SK-N-SH (cell line): ENCODE measurements around the gene SRGAP1. TPM values are rescaled to one million over a fixed set of nuclear protein-coding genes. Genes with fewer than 3 reads are reported as not detected.
A peak's percentile ranks its signal among the peaks of the same experiment; 100 is the strongest.

Experiments
- CTCF ChIA-PET: fragments of 300-600, 350-600 bp; formaldehyde crosslinking; extraction: SDS; loops from one replicate; lab custom pipeline; 2021; lab: Yijun Ruan, JAX
- POLR2A ChIA-PET: fragments of 350-600 bp; sonication (Branson Sonifier 250); formaldehyde crosslinking; extraction: SDS; loops from one replicate; lab custom pipeline; 2020; ENCODE audit warnings: antibody characterized with exemption, inconsistent platforms; lab: Yijun Ruan, JAX
- DNase-seq: peaks from one replicate; pipeline ENCODE4 v3.0.0; 2012
- H2AFZ ChIP-seq: fragments of 200-600 bp; sonication (generic); 2 replicates; pipeline ENCODE4 v1.8.1; 2016; ENCODE audit warnings: antibody characterized with exemption, mild to moderate bottlenecking, low read depth
- H3F3A ChIP-seq: fragments of 200-600 bp; sonication (generic); replicated peaks from 2 replicates; pipeline ENCODE3; 2016; ENCODE audit warnings: antibody characterized with exemption, mild to moderate bottlenecking; ENCODE audit not compliant: insufficient read depth
- H3K27ac ChIP-seq, 2 experiments: fragments of 200-500 bp in 1 of 2; fragments of 200-600 bp in 1 of 2; sonication (Bioruptor generic) in 1 of 2; sonication (generic), shearing (Covaris generic) in 1 of 2; 2 replicates each; pipeline versions ENCODE4 v1.5.1 to v1.6.1; 2014 to 2016; ENCODE audit warnings: low read depth in 2 of 2, inconsistent platforms in 1 of 2, low read length in 1 of 2, mild to moderate bottlenecking in 1 of 2, mixed read lengths in 1 of 2
- H3K27me3 ChIP-seq: fragments of 200-600 bp; sonication (generic), shearing (Covaris generic); 2 replicates; pipeline ENCODE4 v1.6.1; 2016; ENCODE audit warnings: mixed run types; ENCODE audit not compliant: insufficient read depth
- H3K36me3 ChIP-seq, 2 experiments: fragments of 200-500 bp in 1 of 2; fragments of 200-600 bp in 1 of 2; sonication (Bioruptor generic) in 1 of 2; sonication (generic) in 1 of 2; replicated peaks in 1 of 2; 2 replicates each; pipeline versions ENCODE3 to v1.5.1; 2014 to 2016; ENCODE audit warnings: low read length in 1 of 2, mild to moderate bottlenecking in 1 of 2; ENCODE audit not compliant: insufficient read depth in 2 of 2, control insufficient read depth in 1 of 2
- H3K4me1 ChIP-seq, 2 experiments: fragments of 200-500 bp in 1 of 2; fragments of 200-600 bp in 1 of 2; sonication (Bioruptor generic) in 1 of 2; sonication (generic), shearing (Covaris generic) in 1 of 2; 2 replicates each; pipeline versions ENCODE4 v1.5.1 to v1.6.1; 2014 to 2016; ENCODE audit warnings: low read depth in 1 of 2, low read length in 1 of 2, mixed run types in 1 of 2; ENCODE audit not compliant: insufficient read depth in 2 of 2, control insufficient read depth in 1 of 2
- H3K4me2 ChIP-seq: fragments of 200-600 bp; sonication (generic), shearing (Covaris generic); 2 replicates; pipeline ENCODE4 v1.6.1; 2017; ENCODE audit warnings: mixed run types
- H3K4me3 ChIP-seq, 2 experiments: fragments of 200-500 bp in 1 of 2; fragments of 200-600 bp in 1 of 2; sonication (Bioruptor generic) in 1 of 2; sonication (generic), shearing (Covaris generic) in 1 of 2; 2 replicates each; pipeline versions ENCODE4 v1.5.1 to v1.8.1; 2014 to 2016; ENCODE audit warnings: low read depth in 2 of 2, inconsistent platforms in 1 of 2, low read length in 1 of 2, mild to moderate bottlenecking in 1 of 2, mixed read lengths in 1 of 2, moderate library complexity in 1 of 2
- H3K79me2 ChIP-seq: fragments of 200-600 bp; sonication (generic); 2 replicates; pipeline ENCODE4 v1.8.1; 2017; ENCODE audit warnings: mild to moderate bottlenecking; ENCODE audit not compliant: insufficient read depth
- H3K9ac ChIP-seq: fragments of 200-600 bp; sonication (generic); 2 replicates; pipeline ENCODE4 v1.6.1; 2017; ENCODE audit warnings: mixed run types
- H3K9me2 ChIP-seq: fragments of 200-600 bp; sonication (generic); 2 replicates; pipeline ENCODE4 v1.6.1; 2017; ENCODE audit warnings: mixed run types
- H3K9me3 ChIP-seq: fragments of 200-600 bp; sonication (generic); 2 replicates; pipeline ENCODE4 v1.6.1; 2017; ENCODE audit warnings: mixed run types, mild to moderate bottlenecking, moderate library complexity
- H4K20me1 ChIP-seq: fragments of 200-600 bp; sonication (generic); 2 replicates; pipeline ENCODE4 v1.6.1; 2017; ENCODE audit warnings: mild to moderate bottlenecking, mixed run types; ENCODE audit not compliant: insufficient read depth
- EP300 ChIP-seq, 2 experiments: IDR thresholded peaks; 2 replicates each; pipeline versions ENCODE4 v1.4.0 to v1.6.1; 2012; ENCODE audit warnings: borderline replicate concordance in 1 of 2, low read depth in 1 of 2, low read length in 1 of 2
- FOSL2 ChIP-seq: IDR thresholded peaks from 2 replicates; pipeline ENCODE4 v1.4.0; 2012; ENCODE audit warnings: low read depth, mild to moderate bottlenecking, moderate library complexity, borderline replicate concordance
- FOXJ3 ChIP-seq: sonication (generic); formaldehyde crosslinking; IDR thresholded peaks from 2 replicates; pipeline ENCODE4 v1.5.1; 2020; ENCODE audit warnings: mild to moderate bottlenecking, missing genetic modification reagents
- GABPA ChIP-seq: IDR thresholded peaks from 2 replicates; pipeline ENCODE4 v1.4.0; 2012; ENCODE audit warnings: low read depth, mild to moderate bottlenecking
- GATA2 ChIP-seq: sonication (generic); formaldehyde crosslinking; IDR thresholded peaks from 2 replicates; pipeline ENCODE4 v1.5.0; 2020; ENCODE audit warnings: mild to moderate bottlenecking, missing genetic modification reagents
- JUND ChIP-seq: IDR thresholded peaks from 2 replicates; pipeline ENCODE4 v1.4.0; 2012
- MEF2A ChIP-seq: IDR thresholded peaks from 2 replicates; pipeline ENCODE4 v1.4.0; 2012; ENCODE audit warnings: low read depth, borderline replicate concordance
- MXI1 ChIP-seq: IDR thresholded peaks from 2 replicates; pipeline ENCODE4 v1.6.1; 2012; ENCODE audit warnings: mild to moderate bottlenecking, low read depth, low read length, improper control_type of control experiment
- NRF1 ChIP-seq: IDR thresholded peaks from 2 replicates; pipeline ENCODE4 v1.6.1; 2012; ENCODE audit warnings: low read depth, mild to moderate bottlenecking, low read length
- POLR2AphosphoS5 ChIP-seq: IDR thresholded peaks from 2 replicates; pipeline ENCODE4 v1.6.1; 2012; ENCODE audit warnings: low read depth, low read length
- RAD21 ChIP-seq: IDR thresholded peaks from 2 replicates; pipeline ENCODE4 v1.6.1; 2012; ENCODE audit warnings: mild to moderate bottlenecking, low read length
- RCOR1 ChIP-seq: fragments of 150-350 bp; IDR thresholded peaks from 2 replicates; pipeline ENCODE4 v1.6.1; 2017; ENCODE audit warnings: antibody characterized with exemption, low read length
- TCF12 ChIP-seq: IDR thresholded peaks from 2 replicates; pipeline ENCODE4 v1.4.0; 2012
- TEAD4 ChIP-seq: IDR thresholded peaks from 2 replicates; pipeline ENCODE4 v1.4.0; 2012; ENCODE audit warnings: mild to moderate bottlenecking, borderline replicate concordance; ENCODE audit not compliant: insufficient read depth
- YY1 ChIP-seq: IDR thresholded peaks from 2 replicates; pipeline ENCODE4 v1.4.0; 2012; ENCODE audit warnings: low read depth, mild to moderate bottlenecking
- WGBS: methylation state at CpG from one replicate; pipeline ENCODE4 v1.1.6; 2017; ENCODE audit warnings: low lambda C conversion rate; 5-methylcytosine and 5-hydroxymethylcytosine counted together
- polyA plus RNA-seq, 3 experiments: library from polyadenylated mRNA; depleted of rRNA; stranded (reverse); fragments of >200 nt; gene quantifications; 2 replicates each; pipeline ENCODE4 v1.2.3, GENCODE V29; 2012
- TF ChIP-seq, protein P1 (sequence below): IDR thresholded peaks from 2 replicates; pipeline ENCODE4 v1.4.0; 2012; ENCODE audit warnings: low read depth
- TF ChIP-seq, protein P2 (sequence below): IDR thresholded peaks from 2 replicates; pipeline ENCODE4 v1.4.0; 2012; ENCODE audit warnings: low read depth, borderline replicate concordance
- TF ChIP-seq, protein P3 (sequence below): fragments of 200-600 bp; sonication (generic); IDR thresholded peaks from 2 replicates; pipeline ENCODE4 v1.6.1; 2017; ENCODE audit warnings: antibody characterized with exemption, mild to moderate bottlenecking, moderate library complexity
- TF ChIP-seq, protein P4 (sequence below): fragments of 150-350 bp; IDR thresholded peaks from 2 replicates; pipeline ENCODE4 v1.6.1; 2016; ENCODE audit warnings: mild to moderate bottlenecking, low read depth, low read length
- TF ChIP-seq, protein P5 (sequence below): IDR thresholded peaks from 2 replicates; pipeline ENCODE4 v1.4.0; 2012; ENCODE audit warnings: low read depth, borderline replicate concordance

The SRGAP1 gene
- polyA plus RNA-seq, 1 of the 3 experiments (the other 2 are of a cell fraction): 2.6 TPM

DNA sequence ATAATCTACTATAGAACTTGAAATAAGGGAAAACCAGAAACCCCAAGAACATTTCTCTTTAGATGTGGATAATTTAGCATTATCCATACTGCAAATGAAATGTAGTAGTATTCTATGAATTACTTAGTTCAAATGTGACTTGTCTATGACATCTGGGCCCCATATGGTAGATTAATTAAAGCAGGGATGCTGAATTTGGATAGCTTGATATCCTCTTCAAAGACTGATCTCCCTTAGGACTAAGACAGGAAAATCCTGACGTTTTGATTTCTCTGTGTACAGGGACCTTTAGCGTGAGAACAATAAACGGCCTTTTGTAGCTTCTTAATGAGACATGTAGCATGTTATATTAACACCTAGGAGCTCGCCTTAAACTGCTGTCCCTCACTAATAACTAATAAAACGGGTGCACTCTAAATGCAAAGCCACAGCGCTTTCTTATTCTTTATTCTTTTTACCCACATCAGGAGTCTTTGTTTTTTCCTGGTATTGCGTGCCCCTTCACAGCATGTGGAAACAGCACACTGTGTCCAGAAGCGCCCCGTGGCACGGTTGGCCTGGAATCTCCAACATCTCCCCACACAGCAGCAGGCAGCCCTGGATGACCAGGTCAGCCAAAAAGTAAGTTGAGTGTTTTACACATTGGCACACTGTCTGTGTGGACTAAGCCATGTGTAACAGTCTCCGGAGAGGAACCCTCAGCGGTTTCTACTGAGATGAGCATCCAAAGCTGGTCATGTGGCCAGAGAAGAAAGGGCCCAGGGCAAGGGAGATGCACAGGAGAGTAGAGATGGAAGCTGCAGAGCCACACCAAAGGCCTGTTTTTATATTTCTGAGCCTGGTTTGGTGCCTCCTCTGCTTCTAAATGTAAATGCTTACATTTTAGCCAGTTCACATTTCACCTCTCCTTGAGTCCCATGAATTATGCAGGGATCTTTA is 93.1 kb downstream of the SRGAP1 start:
- ChIA-PET POLR2A (no interaction called here), CTCF (interaction anchor here (1.4 to 4.4 kb wide), 3 partner anchors 17 to 219 kb away, joined by 3 to 25 read pairs (median 4); partner anchors contain the start of gene SRGAP1)
- Histone ChIP-seq H3K4me3 (no peak overlapping the region), H3K36me3 (no peaks in the 10 kb centered on the region), H3K79me2 (peaks cover 40% of the 10 kb centered on the region; the same call in 1 of the 2 replicates), H3F3A (no peaks in the 10 kb centered on the region), H2AFZ (no peak overlapping the region), H3K9me3 (no peaks in the 10 kb centered on the region), H3K9ac (no peak overlapping the region), H3K27me3 (no peaks in the 10 kb centered on the region), H4K20me1 (no peaks in the 10 kb centered on the region), H3K4me2 (no peak overlapping the region), H3K4me1 (peaks cover 22 to 37% of the 10 kb centered on the region in 2 experiments; a peak in 3 of 4 replicates), H3K9me2 (no peaks in the 10 kb centered on the region), H3K27ac (peak overlapping the region in 1 of 2 experiments; percentile 87; a peak in 2 of 4 replicates)
- TF ChIP-seq POLR2AphosphoS5 (no peak), TEAD4 (no peak), TCF12 (no peak), NRF1 (no peak), GABPA (no peak), MEF2A (no peak), EP300 (IDR thresholded peaks at IDR 0.05; ENCODE audit: borderline replicate concordance in 1 of 2, low read depth in 1 of 2, low read length in 1 of 2) (peak in 1 of 2 experiments; percentile 42; a peak in 1 of 4 replicates), FOSL2 (no peak), MXI1 (peak; percentile 83; the same call in 1 of the 2 replicates), RAD21 (peak; percentile 3), RCOR1 (no peak), YY1 (no peak), FOXJ3 (CRISPR knock-in tag) (no peak), JUND (no peak), GATA2 (peak; percentile 45; the same call in 1 of the 2 replicates)
- TF ChIP-seq, protein P1, sequence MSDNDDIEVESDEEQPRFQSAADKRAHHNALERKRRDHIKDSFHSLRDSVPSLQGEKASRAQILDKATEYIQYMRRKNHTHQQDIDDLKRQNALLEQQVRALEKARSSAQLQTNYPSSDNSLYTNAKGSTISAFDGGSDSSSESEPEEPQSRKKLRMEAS: no peak
- TF ChIP-seq, protein P2, sequence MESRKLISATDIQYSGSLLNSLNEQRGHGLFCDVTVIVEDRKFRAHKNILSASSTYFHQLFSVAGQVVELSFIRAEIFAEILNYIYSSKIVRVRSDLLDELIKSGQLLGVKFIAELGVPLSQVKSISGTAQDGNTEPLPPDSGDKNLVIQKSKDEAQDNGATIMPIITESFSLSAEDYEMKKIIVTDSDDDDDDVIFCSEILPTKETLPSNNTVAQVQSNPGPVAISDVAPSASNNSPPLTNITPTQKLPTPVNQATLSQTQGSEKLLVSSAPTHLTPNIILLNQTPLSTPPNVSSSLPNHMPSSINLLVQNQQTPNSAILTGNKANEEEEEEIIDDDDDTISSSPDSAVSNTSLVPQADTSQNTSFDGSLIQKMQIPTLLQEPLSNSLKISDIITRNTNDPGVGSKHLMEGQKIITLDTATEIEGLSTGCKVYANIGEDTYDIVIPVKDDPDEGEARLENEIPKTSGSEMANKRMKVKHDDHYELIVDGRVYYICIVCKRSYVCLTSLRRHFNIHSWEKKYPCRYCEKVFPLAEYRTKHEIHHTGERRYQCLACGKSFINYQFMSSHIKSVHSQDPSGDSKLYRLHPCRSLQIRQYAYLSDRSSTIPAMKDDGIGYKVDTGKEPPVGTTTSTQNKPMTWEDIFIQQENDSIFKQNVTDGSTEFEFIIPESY: no peak
- TF ChIP-seq, protein P3, sequence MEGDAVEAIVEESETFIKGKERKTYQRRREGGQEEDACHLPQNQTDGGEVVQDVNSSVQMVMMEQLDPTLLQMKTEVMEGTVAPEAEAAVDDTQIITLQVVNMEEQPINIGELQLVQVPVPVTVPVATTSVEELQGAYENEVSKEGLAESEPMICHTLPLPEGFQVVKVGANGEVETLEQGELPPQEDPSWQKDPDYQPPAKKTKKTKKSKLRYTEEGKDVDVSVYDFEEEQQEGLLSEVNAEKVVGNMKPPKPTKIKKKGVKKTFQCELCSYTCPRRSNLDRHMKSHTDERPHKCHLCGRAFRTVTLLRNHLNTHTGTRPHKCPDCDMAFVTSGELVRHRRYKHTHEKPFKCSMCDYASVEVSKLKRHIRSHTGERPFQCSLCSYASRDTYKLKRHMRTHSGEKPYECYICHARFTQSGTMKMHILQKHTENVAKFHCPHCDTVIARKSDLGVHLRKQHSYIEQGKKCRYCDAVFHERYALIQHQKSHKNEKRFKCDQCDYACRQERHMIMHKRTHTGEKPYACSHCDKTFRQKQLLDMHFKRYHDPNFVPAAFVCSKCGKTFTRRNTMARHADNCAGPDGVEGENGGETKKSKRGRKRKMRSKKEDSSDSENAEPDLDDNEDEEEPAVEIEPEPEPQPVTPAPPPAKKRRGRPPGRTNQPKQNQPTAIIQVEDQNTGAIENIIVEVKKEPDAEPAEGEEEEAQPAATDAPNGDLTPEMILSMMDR: no peak
- TF ChIP-seq, protein P4, sequence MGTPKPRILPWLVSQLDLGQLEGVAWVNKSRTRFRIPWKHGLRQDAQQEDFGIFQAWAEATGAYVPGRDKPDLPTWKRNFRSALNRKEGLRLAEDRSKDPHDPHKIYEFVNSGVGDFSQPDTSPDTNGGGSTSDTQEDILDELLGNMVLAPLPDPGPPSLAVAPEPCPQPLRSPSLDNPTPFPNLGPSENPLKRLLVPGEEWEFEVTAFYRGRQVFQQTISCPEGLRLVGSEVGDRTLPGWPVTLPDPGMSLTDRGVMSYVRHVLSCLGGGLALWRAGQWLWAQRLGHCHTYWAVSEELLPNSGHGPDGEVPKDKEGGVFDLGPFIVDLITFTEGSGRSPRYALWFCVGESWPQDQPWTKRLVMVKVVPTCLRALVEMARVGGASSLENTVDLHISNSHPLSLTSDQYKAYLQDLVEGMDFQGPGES: no peak
- TF ChIP-seq, protein P5, sequence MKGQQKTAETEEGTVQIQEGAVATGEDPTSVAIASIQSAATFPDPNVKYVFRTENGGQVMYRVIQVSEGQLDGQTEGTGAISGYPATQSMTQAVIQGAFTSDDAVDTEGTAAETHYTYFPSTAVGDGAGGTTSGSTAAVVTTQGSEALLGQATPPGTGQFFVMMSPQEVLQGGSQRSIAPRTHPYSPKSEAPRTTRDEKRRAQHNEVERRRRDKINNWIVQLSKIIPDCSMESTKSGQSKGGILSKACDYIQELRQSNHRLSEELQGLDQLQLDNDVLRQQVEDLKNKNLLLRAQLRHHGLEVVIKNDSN: no peak
- WGBS: 86% methylated on average over 12 of the region's 12 CpGs
- DNase-seq: peak; percentile 31
